SK-N-SH (cell line): ENCODE results near the gene PCSK5. TPM values are rescaled to one million over a fixed set of nuclear protein-coding genes. Genes with fewer than 3 reads are reported as not detected.

Experiments used
- CTCF ChIA-PET: fragments of 300-600, 350-600 bp; formaldehyde crosslinking; extraction: SDS; loops from one replicate; lab custom pipeline; 2021; lab: Yijun Ruan, JAX
- POLR2A ChIA-PET: fragments of 350-600 bp; sonication (Branson Sonifier 250); formaldehyde crosslinking; extraction: SDS; loops from one replicate; lab custom pipeline; 2020; ENCODE audit warnings: antibody characterized with exemption, inconsistent platforms; lab: Yijun Ruan, JAX
- DNase-seq: peaks from one replicate; pipeline ENCODE4 v3.0.0; 2012
- H2AFZ ChIP-seq: fragments of 200-600 bp; sonication (generic); 2 replicates; pipeline ENCODE4 v1.8.1; 2016; ENCODE audit warnings: antibody characterized with exemption, mild to moderate bottlenecking, low read depth
- H3F3A ChIP-seq: fragments of 200-600 bp; sonication (generic); replicated peaks from 2 replicates; pipeline ENCODE3; 2016; ENCODE audit warnings: antibody characterized with exemption, mild to moderate bottlenecking; ENCODE audit not compliant: insufficient read depth
- H3K27ac ChIP-seq, 2 experiments: fragments of 200-500 bp in 1 of 2; fragments of 200-600 bp in 1 of 2; sonication (Bioruptor generic) in 1 of 2; sonication (generic), shearing (Covaris generic) in 1 of 2; 2 replicates each; pipeline versions ENCODE4 v1.5.1 to v1.6.1; 2014 to 2016; ENCODE audit warnings: low read depth in 2 of 2, inconsistent platforms in 1 of 2, low read length in 1 of 2, mild to moderate bottlenecking in 1 of 2, mixed read lengths in 1 of 2
- H3K27me3 ChIP-seq: fragments of 200-600 bp; sonication (generic), shearing (Covaris generic); 2 replicates; pipeline ENCODE4 v1.6.1; 2016; ENCODE audit warnings: mixed run types; ENCODE audit not compliant: insufficient read depth
- H3K36me3 ChIP-seq, 2 experiments: fragments of 200-500 bp in 1 of 2; fragments of 200-600 bp in 1 of 2; sonication (Bioruptor generic) in 1 of 2; sonication (generic) in 1 of 2; replicated peaks in 1 of 2; 2 replicates each; pipeline versions ENCODE3 to v1.5.1; 2014 to 2016; ENCODE audit warnings: low read length in 1 of 2, mild to moderate bottlenecking in 1 of 2; ENCODE audit not compliant: insufficient read depth in 2 of 2, control insufficient read depth in 1 of 2
- H3K4me1 ChIP-seq, 2 experiments: fragments of 200-500 bp in 1 of 2; fragments of 200-600 bp in 1 of 2; sonication (Bioruptor generic) in 1 of 2; sonication (generic), shearing (Covaris generic) in 1 of 2; 2 replicates each; pipeline versions ENCODE4 v1.5.1 to v1.6.1; 2014 to 2016; ENCODE audit warnings: low read depth in 1 of 2, low read length in 1 of 2, mixed run types in 1 of 2; ENCODE audit not compliant: insufficient read depth in 2 of 2, control insufficient read depth in 1 of 2
- H3K4me2 ChIP-seq: fragments of 200-600 bp; sonication (generic), shearing (Covaris generic); 2 replicates; pipeline ENCODE4 v1.6.1; 2017; ENCODE audit warnings: mixed run types
- H3K4me3 ChIP-seq, 2 experiments: fragments of 200-500 bp in 1 of 2; fragments of 200-600 bp in 1 of 2; sonication (Bioruptor generic) in 1 of 2; sonication (generic), shearing (Covaris generic) in 1 of 2; 2 replicates each; pipeline versions ENCODE4 v1.5.1 to v1.8.1; 2014 to 2016; ENCODE audit warnings: low read depth in 2 of 2, inconsistent platforms in 1 of 2, low read length in 1 of 2, mild to moderate bottlenecking in 1 of 2, mixed read lengths in 1 of 2, moderate library complexity in 1 of 2
- H3K79me2 ChIP-seq: fragments of 200-600 bp; sonication (generic); 2 replicates; pipeline ENCODE4 v1.8.1; 2017; ENCODE audit warnings: mild to moderate bottlenecking; ENCODE audit not compliant: insufficient read depth
- H3K9ac ChIP-seq: fragments of 200-600 bp; sonication (generic); 2 replicates; pipeline ENCODE4 v1.6.1; 2017; ENCODE audit warnings: mixed run types
- H3K9me2 ChIP-seq: fragments of 200-600 bp; sonication (generic); 2 replicates; pipeline ENCODE4 v1.6.1; 2017; ENCODE audit warnings: mixed run types
- H3K9me3 ChIP-seq: fragments of 200-600 bp; sonication (generic); 2 replicates; pipeline ENCODE4 v1.6.1; 2017; ENCODE audit warnings: mixed run types, mild to moderate bottlenecking, moderate library complexity
- H4K20me1 ChIP-seq: fragments of 200-600 bp; sonication (generic); 2 replicates; pipeline ENCODE4 v1.6.1; 2017; ENCODE audit warnings: mild to moderate bottlenecking, mixed run types; ENCODE audit not compliant: insufficient read depth
- ELF1 ChIP-seq: IDR thresholded peaks from 2 replicates; pipeline ENCODE4 v1.4.0; 2012
- EZH2phosphoT487 ChIP-seq: fragments of 200-600 bp; sonication (generic); IDR thresholded peaks from 2 replicates; pipeline ENCODE4 v1.6.1; 2017; ENCODE audit warnings: low read depth, mixed run types, mild to moderate bottlenecking, antibody characterized with exemption, moderate library complexity, borderline replicate concordance
- FOXJ3 ChIP-seq: sonication (generic); formaldehyde crosslinking; IDR thresholded peaks from 2 replicates; pipeline ENCODE4 v1.5.1; 2020; ENCODE audit warnings: mild to moderate bottlenecking, missing genetic modification reagents
- GABPA ChIP-seq: IDR thresholded peaks from 2 replicates; pipeline ENCODE4 v1.4.0; 2012; ENCODE audit warnings: low read depth, mild to moderate bottlenecking
- JUND ChIP-seq: IDR thresholded peaks from 2 replicates; pipeline ENCODE4 v1.4.0; 2012
- NFIC ChIP-seq: IDR thresholded peaks from 2 replicates; pipeline ENCODE4 v1.4.0; 2012; ENCODE audit warnings: borderline replicate concordance
- RCOR1 ChIP-seq: fragments of 150-350 bp; IDR thresholded peaks from 2 replicates; pipeline ENCODE4 v1.6.1; 2017; ENCODE audit warnings: antibody characterized with exemption, low read length
- RFX5 ChIP-seq: IDR thresholded peaks from 2 replicates; pipeline ENCODE4 v1.6.1; 2012; ENCODE audit warnings: mild to moderate bottlenecking, improper control_type of control experiment, low read length
- SIN3A ChIP-seq: IDR thresholded peaks from 2 replicates; pipeline ENCODE4 v1.6.1; 2012; ENCODE audit warnings: low read depth, mild to moderate bottlenecking, low read length, moderate library complexity, borderline replicate concordance
- SMC3 ChIP-seq: IDR thresholded peaks from 2 replicates; pipeline ENCODE4 v1.6.1; 2012; ENCODE audit warnings: low read depth, low read length, improper control_type of control experiment
- TCF12 ChIP-seq: IDR thresholded peaks from 2 replicates; pipeline ENCODE4 v1.4.0; 2012
- TEAD4 ChIP-seq: IDR thresholded peaks from 2 replicates; pipeline ENCODE4 v1.4.0; 2012; ENCODE audit warnings: mild to moderate bottlenecking, borderline replicate concordance; ENCODE audit not compliant: insufficient read depth
- YY1 ChIP-seq: IDR thresholded peaks from 2 replicates; pipeline ENCODE4 v1.4.0; 2012; ENCODE audit warnings: low read depth, mild to moderate bottlenecking
- WGBS: methylation state at CpG from one replicate; pipeline ENCODE4 v1.1.6; 2017; ENCODE audit warnings: low lambda C conversion rate; 5-methylcytosine and 5-hydroxymethylcytosine counted together
- polyA plus RNA-seq, 3 experiments: library from polyadenylated mRNA; depleted of rRNA; stranded (reverse); fragments of >200 nt; gene quantifications; 2 replicates each; pipeline ENCODE4 v1.2.3, GENCODE V29; 2012
- TF ChIP-seq, protein P1 (sequence below): IDR thresholded peaks from 2 replicates; pipeline ENCODE4 v1.4.0; 2012; ENCODE audit warnings: low read depth, borderline replicate concordance
- TF ChIP-seq, protein P2 (sequence below): IDR thresholded peaks from 2 replicates; pipeline ENCODE4 v1.4.0; 2012; ENCODE audit warnings: low read depth
- TF ChIP-seq, protein P3 (sequence below): fragments of 200-600 bp; sonication (generic); IDR thresholded peaks from 2 replicates; pipeline ENCODE4 v1.6.1; 2017; ENCODE audit warnings: antibody characterized with exemption, mild to moderate bottlenecking, moderate library complexity
- TF ChIP-seq, protein P4 (sequence below): IDR thresholded peaks from 2 replicates; pipeline ENCODE4; 2012

Gene PCSK5
- polyA plus RNA-seq, 1 of the 3 experiments (the other 2 are of a cell fraction) = 0.08 TPM

DNA sequence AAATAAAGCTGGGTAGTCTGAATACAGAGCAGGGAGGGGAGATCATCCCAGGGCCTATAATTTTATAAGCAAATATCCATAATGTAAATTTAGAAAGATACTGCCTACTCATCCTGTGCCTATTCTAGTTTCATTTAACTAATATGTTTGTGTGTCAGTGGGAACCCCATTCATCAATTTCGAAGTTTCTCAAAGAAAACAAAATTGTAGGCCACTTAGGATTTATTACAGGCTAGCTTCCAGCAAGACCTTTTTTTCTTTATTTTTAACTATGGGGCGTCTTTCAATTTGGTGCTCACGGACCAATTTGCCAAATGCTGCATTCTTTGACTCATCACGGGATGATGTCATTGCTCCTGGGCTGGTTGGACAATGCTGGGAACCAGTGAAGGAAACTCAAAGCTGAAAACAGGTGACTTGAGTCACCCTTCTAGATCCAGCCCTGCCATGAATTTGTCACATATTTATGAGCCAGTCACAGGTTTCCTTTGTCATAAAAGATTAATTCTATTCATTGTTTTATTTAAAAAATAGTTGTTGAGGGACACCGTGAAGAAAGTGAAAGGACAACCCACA lies 13.4 kb downstream of the PCSK5 start:
- Histone ChIP-seq H3K4me3 (no peak overlapping the region), H3K36me3 (no peaks in the 10 kb centered on the region), H3F3A (no peaks in the 10 kb centered on the region), H3K79me2 (no peaks in the 10 kb centered on the region), H3K9me2 (no peaks in the 10 kb centered on the region), H3K27ac (no peak overlapping the region), H3K4me2 (no peak overlapping the region), H3K9me3 (no peaks in the 10 kb centered on the region), H3K9ac (no peak overlapping the region), H2AFZ (no peak overlapping the region), H3K27me3 (no peaks in the 10 kb centered on the region), H4K20me1 (no peaks in the 10 kb centered on the region), H3K4me1 (no peaks in the 10 kb centered on the region)
- ChIA-PET CTCF (no interaction called here), POLR2A (no interaction called here)
- DNase-seq = no peak
- TF ChIP-seq, protein P1, sequence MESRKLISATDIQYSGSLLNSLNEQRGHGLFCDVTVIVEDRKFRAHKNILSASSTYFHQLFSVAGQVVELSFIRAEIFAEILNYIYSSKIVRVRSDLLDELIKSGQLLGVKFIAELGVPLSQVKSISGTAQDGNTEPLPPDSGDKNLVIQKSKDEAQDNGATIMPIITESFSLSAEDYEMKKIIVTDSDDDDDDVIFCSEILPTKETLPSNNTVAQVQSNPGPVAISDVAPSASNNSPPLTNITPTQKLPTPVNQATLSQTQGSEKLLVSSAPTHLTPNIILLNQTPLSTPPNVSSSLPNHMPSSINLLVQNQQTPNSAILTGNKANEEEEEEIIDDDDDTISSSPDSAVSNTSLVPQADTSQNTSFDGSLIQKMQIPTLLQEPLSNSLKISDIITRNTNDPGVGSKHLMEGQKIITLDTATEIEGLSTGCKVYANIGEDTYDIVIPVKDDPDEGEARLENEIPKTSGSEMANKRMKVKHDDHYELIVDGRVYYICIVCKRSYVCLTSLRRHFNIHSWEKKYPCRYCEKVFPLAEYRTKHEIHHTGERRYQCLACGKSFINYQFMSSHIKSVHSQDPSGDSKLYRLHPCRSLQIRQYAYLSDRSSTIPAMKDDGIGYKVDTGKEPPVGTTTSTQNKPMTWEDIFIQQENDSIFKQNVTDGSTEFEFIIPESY = no peak
- TF ChIP-seq TCF12 (no peak), FOXJ3 (CRISPR knock-in tag) (no peak), TEAD4 (no peak), JUND (no peak), ELF1 (no peak), SMC3 (no peak), EZH2phosphoT487 (no peak), YY1 (no peak), SIN3A (no peak), NFIC (no peak), GABPA (no peak), RFX5 (no peak), RCOR1 (no peak)
- TF ChIP-seq, protein P2, sequence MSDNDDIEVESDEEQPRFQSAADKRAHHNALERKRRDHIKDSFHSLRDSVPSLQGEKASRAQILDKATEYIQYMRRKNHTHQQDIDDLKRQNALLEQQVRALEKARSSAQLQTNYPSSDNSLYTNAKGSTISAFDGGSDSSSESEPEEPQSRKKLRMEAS = no peak
- TF ChIP-seq, protein P3, sequence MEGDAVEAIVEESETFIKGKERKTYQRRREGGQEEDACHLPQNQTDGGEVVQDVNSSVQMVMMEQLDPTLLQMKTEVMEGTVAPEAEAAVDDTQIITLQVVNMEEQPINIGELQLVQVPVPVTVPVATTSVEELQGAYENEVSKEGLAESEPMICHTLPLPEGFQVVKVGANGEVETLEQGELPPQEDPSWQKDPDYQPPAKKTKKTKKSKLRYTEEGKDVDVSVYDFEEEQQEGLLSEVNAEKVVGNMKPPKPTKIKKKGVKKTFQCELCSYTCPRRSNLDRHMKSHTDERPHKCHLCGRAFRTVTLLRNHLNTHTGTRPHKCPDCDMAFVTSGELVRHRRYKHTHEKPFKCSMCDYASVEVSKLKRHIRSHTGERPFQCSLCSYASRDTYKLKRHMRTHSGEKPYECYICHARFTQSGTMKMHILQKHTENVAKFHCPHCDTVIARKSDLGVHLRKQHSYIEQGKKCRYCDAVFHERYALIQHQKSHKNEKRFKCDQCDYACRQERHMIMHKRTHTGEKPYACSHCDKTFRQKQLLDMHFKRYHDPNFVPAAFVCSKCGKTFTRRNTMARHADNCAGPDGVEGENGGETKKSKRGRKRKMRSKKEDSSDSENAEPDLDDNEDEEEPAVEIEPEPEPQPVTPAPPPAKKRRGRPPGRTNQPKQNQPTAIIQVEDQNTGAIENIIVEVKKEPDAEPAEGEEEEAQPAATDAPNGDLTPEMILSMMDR = no peak
- TF ChIP-seq, protein P4, sequence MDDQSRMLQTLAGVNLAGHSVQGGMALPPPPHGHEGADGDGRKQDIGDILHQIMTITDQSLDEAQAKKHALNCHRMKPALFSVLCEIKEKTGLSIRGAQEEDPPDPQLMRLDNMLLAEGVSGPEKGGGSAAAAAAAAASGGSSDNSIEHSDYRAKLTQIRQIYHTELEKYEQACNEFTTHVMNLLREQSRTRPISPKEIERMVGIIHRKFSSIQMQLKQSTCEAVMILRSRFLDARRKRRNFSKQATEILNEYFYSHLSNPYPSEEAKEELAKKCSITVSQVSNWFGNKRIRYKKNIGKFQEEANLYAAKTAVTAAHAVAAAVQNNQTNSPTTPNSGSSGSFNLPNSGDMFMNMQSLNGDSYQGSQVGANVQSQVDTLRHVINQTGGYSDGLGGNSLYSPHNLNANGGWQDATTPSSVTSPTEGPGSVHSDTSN = no peak
- WGBS = 1% methylated on average over 5 of the region's 5 CpGs
